HG03139 (cell line): ENCODE measurements around the gene AOPEP.

ENCODE experiments used
- ATAC-seq: cut with Tn5 transposase; IDR thresholded peaks from one replicate; pipeline ENCODE4 v1.9.1; 2021; ENCODE audit not compliant: unreplicated experiment

Gene AOPEP

GRCh38 chr9:95073042-95073607 is 346.6 kb downstream of the AOPEP start:
- ATAC-seq, result no peak

- ATAC-seq, result no peak
These were observed 347.4 kb downstream of the AOPEP start for GRCh38 chr9:95073918-95074317.

GRCh38 chr9:95074632-95075031 is 348.1 kb downstream of the AOPEP start:
- ATAC-seq, result no peak

DNA sequence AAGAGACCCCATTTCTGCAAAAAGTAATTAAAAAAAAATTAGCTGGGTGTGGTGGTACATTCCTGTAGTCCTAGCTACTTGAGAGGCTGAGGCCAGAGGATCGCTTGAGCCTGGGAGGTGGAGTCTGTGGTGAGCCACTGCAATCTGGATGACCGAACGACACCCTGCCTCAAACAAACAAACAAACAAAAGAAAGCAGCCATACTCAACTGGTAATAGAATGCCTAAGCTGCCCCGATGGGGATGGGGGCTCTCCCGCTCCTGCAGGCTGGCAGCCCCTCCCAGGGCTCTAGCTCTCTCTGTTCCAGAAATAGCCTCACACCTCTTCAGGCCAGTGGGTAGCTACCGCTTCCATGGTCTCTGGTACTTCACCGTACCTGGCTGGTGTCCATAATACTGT is 349.2 kb downstream of the AOPEP start:
- ATAC-seq, result no peak

GRCh38 chr9:95076696-95077052 is 350.2 kb downstream of the AOPEP start:
- ATAC-seq, result no peak

DNA sequence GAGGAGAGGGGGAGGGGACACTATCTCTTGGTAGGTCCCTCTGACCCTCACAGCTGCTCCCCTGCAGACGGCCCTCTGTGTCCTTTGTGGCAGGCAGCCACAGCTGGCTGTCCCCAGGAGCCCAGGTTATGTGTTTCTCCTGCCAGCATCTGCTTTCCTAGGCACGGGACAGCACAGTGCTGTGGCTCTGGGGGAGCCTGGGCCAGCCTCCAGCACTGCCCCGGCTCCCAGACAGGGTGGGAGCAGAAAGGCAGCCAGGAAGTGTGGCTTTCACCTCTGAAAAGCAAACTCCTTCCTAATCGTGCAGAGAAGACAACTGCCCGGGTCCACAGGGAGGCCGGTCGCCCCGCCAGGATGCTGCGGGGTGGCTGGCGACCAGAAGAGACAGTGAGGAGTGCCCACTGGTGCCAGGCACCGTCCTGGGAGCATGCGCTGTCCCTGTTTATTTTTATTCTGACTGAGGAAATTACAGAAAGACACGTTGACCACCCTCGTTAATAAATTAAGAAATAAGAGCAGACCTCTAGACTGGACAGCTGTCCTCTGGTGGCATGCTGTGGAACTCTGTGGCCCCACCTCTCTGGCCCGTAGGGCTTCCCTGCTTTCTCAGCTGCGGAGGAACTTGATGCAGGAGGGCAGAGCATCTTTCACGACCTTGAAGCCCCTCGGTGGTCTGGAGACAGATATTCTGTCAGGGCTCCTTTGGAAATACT is 350.7 kb downstream of the AOPEP start:
- ATAC-seq, result no peak

- ATAC-seq, result no peak
These were observed 351.4 kb downstream of the AOPEP start for GRCh38 chr9:95077766-95078370.

DNA sequence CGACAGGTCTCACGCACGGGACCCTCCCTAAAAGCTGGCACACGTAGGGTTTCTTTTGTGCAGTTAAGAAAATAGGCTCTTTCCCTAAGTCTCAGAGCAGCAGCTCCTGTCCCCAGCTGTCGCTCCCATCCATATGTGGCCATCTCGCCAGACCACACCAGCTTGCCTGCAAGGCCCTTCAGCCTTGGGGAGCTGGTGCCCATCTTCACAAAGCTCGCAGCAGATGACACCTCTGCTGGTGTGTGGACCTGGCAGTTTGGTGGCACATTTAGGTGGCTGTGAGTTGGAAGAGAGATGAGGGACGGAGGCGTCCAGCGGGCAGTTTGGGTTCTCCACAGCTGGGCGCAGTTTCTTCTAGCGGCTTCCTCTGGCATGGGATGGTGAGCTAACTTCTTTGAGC is 352.0 kb downstream of the AOPEP start:
- ATAC-seq, result no peak

DNA sequence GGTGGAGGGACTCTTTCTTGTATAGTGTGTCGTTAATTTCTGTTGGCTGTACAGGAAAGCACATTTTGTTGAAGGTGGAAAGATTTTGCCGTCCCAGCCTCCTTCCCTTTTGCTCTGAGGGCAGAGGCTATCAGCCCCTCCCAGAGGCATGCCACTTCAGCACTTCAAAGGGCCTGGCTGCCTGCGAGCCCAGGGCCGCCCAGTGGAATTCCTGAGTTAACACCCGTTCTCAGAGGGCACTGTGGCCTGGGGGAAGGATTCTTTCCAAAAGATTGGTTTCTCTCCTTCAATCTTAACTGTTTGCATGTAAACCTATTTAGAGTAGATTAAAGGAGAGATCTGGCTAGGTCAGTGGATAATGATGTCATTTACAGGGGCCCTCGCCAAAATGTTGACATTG is 352.4 kb downstream of the AOPEP start:
- ATAC-seq, result no peak

DNA sequence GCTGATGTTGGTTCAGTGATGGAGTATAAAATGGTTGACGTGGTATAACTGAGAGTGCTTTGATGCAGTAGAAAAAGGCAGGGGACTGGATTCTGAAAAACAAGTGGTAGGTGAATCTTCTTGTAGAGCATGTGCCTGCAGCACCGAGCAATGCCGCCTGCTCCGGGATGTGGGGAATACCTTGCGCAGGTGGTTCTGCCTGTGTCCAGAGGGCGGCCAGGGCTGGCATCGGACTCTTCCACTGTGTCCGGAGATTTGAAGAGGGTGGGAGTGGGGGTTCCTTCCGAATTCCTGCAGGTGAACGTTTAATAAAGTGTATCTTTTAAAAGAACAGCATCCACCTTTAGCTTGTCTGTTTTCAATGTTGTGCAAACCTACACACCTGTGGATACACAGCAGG is 353.0 kb downstream of the AOPEP start:
- no peak for ATAC-seq

DNA sequence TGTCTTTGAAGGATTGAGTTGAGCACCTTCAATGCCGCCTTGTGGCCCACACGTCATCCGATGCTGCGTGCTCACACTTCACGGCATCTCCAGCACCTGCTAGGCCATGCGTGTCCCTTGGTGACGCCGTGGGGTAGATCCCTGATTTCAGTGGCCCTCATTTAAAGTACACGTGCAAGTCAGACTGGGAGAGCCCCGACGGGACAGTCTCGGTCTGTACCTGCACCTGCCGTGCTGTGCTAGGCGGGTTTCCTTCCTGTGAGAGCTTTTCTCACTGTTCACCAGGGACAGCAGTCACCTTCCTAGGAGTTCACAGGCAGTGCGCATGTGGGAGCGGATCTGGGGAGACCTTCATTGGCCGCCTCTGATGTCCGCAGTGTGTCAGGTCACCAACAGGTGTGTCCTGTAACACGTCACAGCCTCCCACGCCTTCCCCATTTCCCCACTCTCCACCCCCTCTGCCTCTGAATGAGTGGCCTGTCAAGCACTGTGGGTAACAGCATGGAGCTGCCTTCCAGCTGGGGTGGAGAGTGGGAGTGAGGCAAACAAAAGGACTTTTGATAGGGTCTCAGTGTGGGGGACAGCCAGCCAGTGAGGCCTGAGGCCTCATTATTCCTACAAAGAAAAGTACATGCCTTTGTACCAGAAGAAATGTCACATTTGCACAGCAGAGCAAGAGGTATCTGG is 354.6 kb downstream of the AOPEP start:
- ATAC-seq, result no peak

DNA sequence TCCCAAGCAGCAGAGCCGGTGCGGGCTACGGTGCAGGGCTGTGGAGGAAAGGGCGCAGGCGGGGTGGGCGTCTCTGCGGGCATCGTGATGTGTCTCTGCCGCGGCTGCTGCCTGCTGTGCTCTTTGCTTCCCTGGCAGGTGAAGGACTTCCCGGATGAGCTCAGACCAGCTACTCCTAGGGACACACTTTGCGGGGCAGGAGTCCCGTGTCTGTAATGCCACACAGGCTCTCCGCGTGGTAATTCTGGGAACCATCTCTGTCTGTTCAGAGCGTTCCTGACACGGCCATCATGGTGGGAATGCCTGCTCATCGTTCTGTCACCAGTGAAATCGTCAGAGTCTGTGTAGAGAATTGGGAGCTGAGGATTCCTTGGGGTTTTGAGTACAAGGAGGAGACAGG is 355.5 kb downstream of the AOPEP start:
- no peak for ATAC-seq

DNA sequence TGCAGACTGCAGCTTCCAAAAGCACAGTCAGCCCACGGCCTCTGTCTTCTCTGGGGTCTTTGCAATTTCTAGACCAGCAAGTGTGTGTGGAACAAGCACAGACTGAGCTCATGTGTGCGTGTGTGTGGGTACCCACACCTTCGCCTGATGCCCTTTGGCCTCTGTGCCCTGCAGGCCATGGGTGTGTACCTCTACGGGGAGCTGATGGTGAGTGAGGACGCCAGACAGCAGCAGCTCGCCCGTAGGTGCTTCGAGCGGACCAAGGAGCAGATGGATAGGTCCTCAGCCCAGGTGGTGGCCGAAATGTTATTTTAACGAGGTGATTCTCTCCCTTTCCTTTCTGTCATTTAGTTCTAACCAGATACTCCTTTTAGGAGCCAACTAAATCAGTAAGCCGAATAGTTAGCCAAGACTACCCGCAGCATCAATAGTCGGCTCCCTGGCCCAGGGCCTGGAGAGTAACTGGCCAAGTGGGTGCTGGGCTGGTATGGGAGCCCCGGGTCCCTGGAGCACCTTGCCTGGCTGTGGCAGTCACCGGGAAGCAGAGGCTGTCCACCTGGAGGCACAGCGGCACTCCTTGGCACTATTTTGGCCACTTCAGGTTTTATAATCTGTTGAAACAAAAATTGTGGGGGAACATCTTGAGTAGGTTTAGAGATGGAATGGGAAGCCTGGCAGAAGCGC is 356.0 kb downstream of the AOPEP start:
- ATAC-seq, result no peak

DNA sequence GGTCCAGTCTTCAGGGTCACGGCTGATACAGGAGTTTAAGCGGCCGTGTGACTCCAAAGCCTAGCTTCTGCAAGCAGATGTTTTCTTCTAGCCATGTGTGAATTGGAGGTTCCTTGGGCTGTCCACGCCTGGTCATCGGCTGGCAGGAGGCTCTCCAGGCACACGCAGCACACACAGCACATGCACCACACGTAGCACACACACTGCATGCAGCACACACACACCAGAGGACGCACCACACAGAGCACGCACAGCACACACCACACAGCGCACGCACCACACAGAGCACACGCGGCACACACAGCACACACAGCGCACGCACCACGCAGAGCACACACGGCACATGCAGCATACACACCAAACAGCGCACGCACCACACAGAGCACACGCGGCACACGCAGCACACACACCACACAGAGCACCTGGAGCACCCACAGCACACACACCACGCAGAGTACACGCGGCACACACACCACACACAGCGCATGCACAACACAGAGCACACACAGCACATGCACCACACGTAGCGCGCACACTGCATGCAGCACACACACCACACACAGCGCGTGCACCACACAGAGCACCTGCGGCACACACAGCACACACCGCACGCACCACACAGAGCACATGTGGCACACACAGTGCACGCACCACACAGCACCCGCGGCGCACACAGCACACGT is 356.7 kb downstream of the AOPEP start:
- no peak for ATAC-seq

- no peak for ATAC-seq
These were observed 357.9 kb downstream of the AOPEP start for GRCh38 chr9:95084254-95084934.

- no peak for ATAC-seq
These were observed 358.7 kb downstream of the AOPEP start for GRCh38 chr9:95085036-95085770.

DNA sequence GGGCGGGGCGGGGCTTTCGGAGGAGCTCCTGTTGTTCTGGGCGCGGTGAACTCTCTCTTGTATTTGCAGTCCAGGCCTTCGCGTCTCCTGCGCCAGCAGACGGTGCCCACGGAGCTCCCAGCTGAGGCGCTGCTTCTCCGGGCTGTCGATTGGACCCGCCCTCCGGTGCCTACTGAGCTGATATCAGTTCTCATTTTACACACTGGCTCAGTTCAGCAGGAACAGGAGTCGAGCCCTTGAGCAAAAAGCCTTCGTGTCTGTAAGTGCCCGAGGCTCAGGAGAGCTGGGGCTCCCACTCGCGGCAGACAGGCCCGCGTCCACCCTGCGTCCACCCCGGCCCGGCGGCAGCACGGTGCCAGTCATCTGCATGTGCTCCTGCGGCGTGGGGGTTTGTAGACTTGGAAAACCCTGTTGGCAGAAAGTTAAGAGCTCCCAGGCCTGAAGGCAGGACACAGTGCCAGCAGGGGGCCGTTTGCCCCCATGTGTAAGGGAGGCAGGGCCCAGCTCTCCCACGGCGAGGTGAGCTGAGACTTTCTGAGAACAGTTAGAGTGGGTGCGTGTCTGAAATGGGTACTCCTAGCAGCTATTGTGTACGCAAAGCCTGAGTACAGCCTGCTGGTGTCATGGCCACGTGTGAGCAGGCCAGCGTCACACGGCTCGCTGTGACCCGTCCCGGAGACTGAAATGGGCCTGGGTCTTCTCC is 359.5 kb downstream of the AOPEP start:
- ATAC-seq, result no peak

- ATAC-seq, result no peak
These were observed 360.1 kb downstream of the AOPEP start for GRCh38 chr9:95086564-95086955.

DNA sequence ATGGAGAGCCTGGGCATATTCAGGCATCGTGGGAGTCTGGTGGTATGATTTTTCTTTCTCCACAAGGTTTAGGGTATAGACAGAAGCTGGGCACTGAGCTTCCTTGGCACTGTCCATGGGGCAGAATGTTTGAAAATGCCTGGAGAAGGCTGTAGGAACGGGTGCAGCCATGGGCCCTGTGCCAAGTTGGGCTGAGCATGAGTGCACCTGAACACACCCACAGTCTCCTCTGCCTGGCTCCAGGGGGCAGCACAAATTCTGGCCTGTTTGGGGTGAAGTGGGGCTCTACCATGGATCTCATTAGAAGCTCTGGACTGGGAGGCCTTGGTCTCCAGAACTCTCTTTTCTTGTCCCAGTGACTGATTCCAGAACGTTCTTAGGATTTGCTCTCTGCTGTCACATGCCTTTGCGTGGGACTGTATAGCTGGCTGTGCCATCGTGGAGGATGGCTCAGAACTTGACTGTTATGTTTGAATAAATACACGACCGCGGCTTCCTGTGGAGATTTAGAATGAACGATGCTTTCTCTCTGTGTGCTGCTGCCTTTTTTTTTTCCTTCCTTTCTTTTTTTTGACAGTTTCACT is 361.3 kb downstream of the AOPEP start:
- ATAC-seq, result no peak
